IMR-90 (cell line): ENCODE results near the gene NXPH4. TPM values are rescaled to one million over a fixed set of nuclear protein-coding genes. Genes with fewer than 3 reads are reported as not detected.

Experiments
- ATAC-seq: fragments of 200-7000 bp; cut with Tn5 transposase; 2 replicates; pipeline ENCODE4 v1.9.1; 2020; ENCODE audit warnings: low read depth, mild to moderate bottlenecking, moderate library complexity
- BruUV-seq: library from RNA; stranded (reverse); fragments of 400-500 nt; replicated peaks from 2 replicates; lab custom pipeline; 2021; lab: Mats Ljungman, UMichigan
- CTCF ChIA-PET: fragments of 300-600 bp; formaldehyde crosslinking; extraction: SDS; loops from one replicate; lab custom pipeline; 2021; ENCODE audit warnings: antibody characterized with exemption; lab: Yijun Ruan, JAX
- POLR2A ChIA-PET: fragments of 300-600 bp; sonication (Branson Sonifier 250); formaldehyde crosslinking; loops from one replicate; lab custom pipeline; 2022; ENCODE audit warnings: antibody characterized with exemption; ENCODE audit not compliant: unreplicated experiment; lab: Charles Lee
- DNase-seq: peaks from one replicate; pipeline ENCODE4 v3.0.0; 2013
- H2AFZ ChIP-seq: replicated peaks from 2 replicates; pipeline ENCODE3; 2013; ENCODE audit warnings: low read length, mild to moderate bottlenecking; ENCODE audit not compliant: poor library complexity
- H2AK5ac ChIP-seq: 2 replicates; pipeline ENCODE4 v1.6.1; 2013; ENCODE audit warnings: low read depth, low read length, inconsistent platforms
- H2AK9ac ChIP-seq: replicated peaks from 2 replicates; pipeline ENCODE3; 2013; ENCODE audit warnings: mild to moderate bottlenecking, low read depth, low read length, moderate library complexity; ENCODE audit not compliant: poor library complexity
- H2BK120ac ChIP-seq: 2 replicates; pipeline ENCODE4 v1.6.1; 2013; ENCODE audit warnings: low read depth, low read length, inconsistent platforms
- H2BK15ac ChIP-seq: 3 replicates; pipeline ENCODE4 v1.6.1; 2013; ENCODE audit warnings: low read depth, low read length, inconsistent platforms
- H2BK20ac ChIP-seq: 2 replicates; pipeline ENCODE4 v1.6.1; 2013; ENCODE audit warnings: low read depth, mild to moderate bottlenecking, inconsistent platforms, low read length, moderate library complexity
- H2BK5ac ChIP-seq: 2 replicates; pipeline ENCODE4 v1.6.1; 2013; ENCODE audit warnings: mild to moderate bottlenecking, low read depth, low read length, inconsistent platforms; ENCODE audit not compliant: poor library complexity, severe bottlenecking
- H3K14ac ChIP-seq: replicated peaks from 2 replicates; pipeline ENCODE4 v1.6.1; 2013; ENCODE audit warnings: low read depth, low read length, inconsistent platforms
- H3K18ac ChIP-seq: 2 replicates; pipeline ENCODE4 v1.6.1; 2013; ENCODE audit warnings: low read depth, low read length, control low read depth
- H3K23ac ChIP-seq: 2 replicates; pipeline ENCODE4 v1.6.1; 2013; ENCODE audit warnings: low read depth, low read length, inconsistent platforms
- H3K27ac ChIP-seq: 2 replicates; pipeline ENCODE4 v1.5.1; 2013; ENCODE audit warnings: mild to moderate bottlenecking, control low read depth, low read length; ENCODE audit not compliant: insufficient read depth
- H3K27me3 ChIP-seq: 2 replicates; pipeline ENCODE4 v1.6.1; 2013; ENCODE audit warnings: low read length; ENCODE audit not compliant: control insufficient read depth, insufficient read depth
- H3K36me3 ChIP-seq: 2 replicates; pipeline ENCODE4 v1.6.1; 2013; ENCODE audit warnings: low read length, mixed read lengths; ENCODE audit not compliant: control insufficient read depth, insufficient read depth
- H3K4ac ChIP-seq: 2 replicates; pipeline ENCODE4 v1.6.1; 2013; ENCODE audit warnings: low read depth, low read length, inconsistent platforms
- H3K4me1 ChIP-seq: 2 replicates; pipeline ENCODE4 v1.6.1; 2013; ENCODE audit warnings: low read length, mixed read lengths; ENCODE audit not compliant: control insufficient read depth, insufficient read depth
- H3K4me2 ChIP-seq: 2 replicates; pipeline ENCODE4 v1.6.1; 2013; ENCODE audit warnings: low read depth, mild to moderate bottlenecking, control low read depth, low read length, moderate library complexity
- H3K4me3 ChIP-seq: 2 replicates; pipeline ENCODE4 v1.5.1; 2013; ENCODE audit warnings: low read depth, mild to moderate bottlenecking, control low read depth, low read length, moderate library complexity; ENCODE audit not compliant: insufficient read depth
- H3K56ac ChIP-seq: 2 replicates; pipeline ENCODE4 v1.6.1; 2013; ENCODE audit warnings: low read length, inconsistent platforms; ENCODE audit not compliant: insufficient read depth; ENCODE audit errors: extremely low read depth
- H3K79me1 ChIP-seq, 2 experiments: 2 replicates each; pipeline ENCODE4 v1.6.1; 2013; ENCODE audit warnings: low read length in 2 of 2, inconsistent platforms in 1 of 2, low read depth in 1 of 2
- H3K9ac ChIP-seq: 2 replicates; pipeline ENCODE4 v1.6.1; 2013; ENCODE audit warnings: low read depth, low read length, control low read depth
- H3K9me1 ChIP-seq: 2 replicates; pipeline ENCODE4 v1.6.1; 2013; ENCODE audit warnings: low read length, inconsistent platforms; ENCODE audit not compliant: insufficient read depth
- H3K9me3 ChIP-seq: 2 replicates; pipeline ENCODE4 v1.6.1; 2013; ENCODE audit warnings: low read length; ENCODE audit not compliant: control insufficient read depth, insufficient read depth
- H4K20me1 ChIP-seq: 2 replicates; pipeline ENCODE4 v1.6.1; 2013; ENCODE audit warnings: low read length, inconsistent platforms; ENCODE audit not compliant: insufficient read depth
- H4K5ac ChIP-seq: 2 replicates; pipeline ENCODE4 v1.6.1; 2013; ENCODE audit warnings: mild to moderate bottlenecking, low read depth, low read length, control low read depth
- H4K8ac ChIP-seq, 2 experiments: 2 replicates each; pipeline ENCODE4 v1.6.1; 2013; ENCODE audit warnings: low read depth in 2 of 2, low read length in 2 of 2, control low read depth in 1 of 2, inconsistent platforms in 1 of 2
- H4K91ac ChIP-seq: 2 replicates; pipeline ENCODE4 v1.6.1; 2013; ENCODE audit warnings: low read depth, low read length, inconsistent platforms; ENCODE audit not compliant: insufficient read depth
- BHLHE40 ChIP-seq: fragments of 150-350 bp; IDR thresholded peaks from 2 replicates; pipeline ENCODE4 v1.6.1; 2016; ENCODE audit warnings: mild to moderate bottlenecking, low read depth, low read length
- CEBPB ChIP-seq: IDR thresholded peaks from 2 replicates; pipeline ENCODE4 v1.6.1; 2012; ENCODE audit warnings: low read depth, low read length, improper control_type of control experiment
- CHD1 ChIP-seq: IDR thresholded peaks from 2 replicates; pipeline ENCODE4 v1.6.1; 2012; ENCODE audit warnings: low read depth, low read length, improper control_type of control experiment
- CTCF ChIP-seq: conservative IDR thresholded peaks from 2 replicates; pipeline ENCODE4 v1.5.1; 2012; ENCODE audit warnings: mild to moderate bottlenecking, low read depth, low read length, improper control_type of control experiment
- ELK1 ChIP-seq: fragments of 150-350 bp; IDR thresholded peaks from 2 replicates; pipeline ENCODE4 v1.6.1; 2016; ENCODE audit warnings: low read depth, mild to moderate bottlenecking, low read length, moderate library complexity, borderline replicate concordance
- FOS ChIP-seq: fragments of 150-350 bp; IDR thresholded peaks from 2 replicates; pipeline ENCODE4 v1.6.1; 2016; ENCODE audit warnings: low read depth, low read length
- MAFK ChIP-seq: IDR thresholded peaks from 2 replicates; pipeline ENCODE4 v1.6.1; 2012; ENCODE audit warnings: low read depth, low read length, improper control_type of control experiment
- MAZ ChIP-seq: IDR thresholded peaks from 2 replicates; pipeline ENCODE4 v1.6.1; 2012; ENCODE audit warnings: low read depth, mild to moderate bottlenecking, low read length, improper control_type of control experiment, moderate library complexity, borderline replicate concordance
- MXI1 ChIP-seq: IDR thresholded peaks from 2 replicates; pipeline ENCODE4 v1.6.1; 2012; ENCODE audit warnings: low read depth, mild to moderate bottlenecking, low read length, moderate library complexity, borderline replicate concordance
- NFE2L2 ChIP-seq: fragments of 150-350 bp; IDR thresholded peaks from 2 replicates; pipeline ENCODE4 v1.6.1; 2016; ENCODE audit warnings: low read depth, mild to moderate bottlenecking, low read length
- POLR2A ChIP-seq: IDR thresholded peaks from 2 replicates; pipeline ENCODE4 v1.6.1; 2012; ENCODE audit warnings: mild to moderate bottlenecking, low read depth, low read length
- RAD21 ChIP-seq: IDR thresholded peaks from 2 replicates; pipeline ENCODE4 v1.6.1; 2012; ENCODE audit warnings: low read length, improper control_type of control experiment
- RCOR1 ChIP-seq: IDR thresholded peaks from 2 replicates; pipeline ENCODE4 v1.6.1; 2012; ENCODE audit warnings: mild to moderate bottlenecking, low read length, improper control_type of control experiment; ENCODE audit not compliant: insufficient replicate concordance
- RFX5 ChIP-seq: IDR thresholded peaks from 2 replicates; pipeline ENCODE4 v1.8.0; 2012; ENCODE audit warnings: low read depth, mild to moderate bottlenecking, low read length, moderate library complexity
- SMC3 ChIP-seq: fragments of 150-350 bp; IDR thresholded peaks from 2 replicates; pipeline ENCODE4 v1.6.1; 2016; ENCODE audit warnings: low read depth, mild to moderate bottlenecking, antibody characterized with exemption, low read length, moderate library complexity
- WGBS, 2 experiments: methylation state at CpG; one replicate each; pipeline versions ENCODE4 v1.1.5 to v1.1.7; 2013; ENCODE audit warnings: missing lambda C conversion rate in 2 of 2; ENCODE audit not compliant: insufficient read length in 1 of 2; ENCODE audit errors: extremely low coverage in 2 of 2; 5-methylcytosine and 5-hydroxymethylcytosine counted together
- dilution Hi-C: fragments of 300-500 bp; cut with HindIII; formaldehyde crosslinking; loops from one replicate; pipeline ENCODE4 v1.14.3; 2018; ENCODE audit warnings: low sequenced_read_pairs; ENCODE audit not compliant: unreplicated experiment
- in situ Hi-C: fragments of 300-500 bp; cut with MboI; formaldehyde crosslinking; loops from 3 replicates; pipeline ENCODE4 v1.14.3; 2019; ENCODE audit warnings: low sequenced_read_pairs, inconsistent platforms, mixed read lengths
- intact Hi-C: fragments of 100-400 bp; cut with micrococcal nuclease; formaldehyde crosslinking; loops from 2 replicates; pipeline ENCODE4 v1.10.0; 2022
- polyA plus RNA-seq, 3 experiments: library from polyadenylated mRNA; depleted of rRNA; stranded (reverse); fragments of >200 nt; gene quantifications; 2 replicates each; pipeline ENCODE4 v1.2.3, GENCODE V29; 2012; ENCODE audit warnings: low replicate concordance in 1 of 3
- total RNA-seq: library from RNA; depleted of rRNA; stranded (reverse); fragments of >200 nt; gene quantifications from 2 replicates; pipeline ENCODE4 v1.2.3, GENCODE V29; 2012
- TF ChIP-seq, protein P1 (sequence below): fragments of 150-350 bp; IDR thresholded peaks from 2 replicates; pipeline ENCODE4 v1.6.1; 2017; ENCODE audit warnings: mild to moderate bottlenecking, antibody characterized with exemption, low read length, low read depth

Gene NXPH4
- total and polyA plus RNA-seq, 2 of the 4 experiments (the other 2 are of a cell fraction): 0.36 to 3.8 TPM

DNA sequence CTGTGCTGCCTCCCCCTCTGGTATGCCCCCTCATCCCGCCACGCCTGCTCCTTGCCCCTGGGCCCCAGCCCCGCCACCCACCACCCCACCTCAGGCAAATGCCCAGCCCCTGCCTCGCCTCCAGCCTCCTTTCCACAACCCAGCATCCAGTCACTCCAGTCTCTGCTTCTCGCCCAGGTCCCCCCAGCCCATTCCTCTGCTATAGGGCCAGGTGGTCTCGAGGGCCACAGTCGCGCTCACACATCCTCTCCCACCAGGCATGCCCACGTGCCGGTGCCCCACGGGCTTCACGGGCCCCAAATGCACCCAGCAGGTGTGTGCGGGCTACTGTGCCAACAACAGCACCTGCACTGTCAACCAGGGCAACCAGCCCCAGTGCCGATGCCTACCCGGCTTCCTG, 6.1 kb upstream of the NXPH4 start:
- CTCF ChIA-PET: no interaction called here
- no peak for ATAC-seq

More for the DNA sequence above, 6.1 kb upstream of the NXPH4 start:
- Histone ChIP-seq H2BK120ac (no peak overlapping the region), H3K27ac (no peak overlapping the region), H2AFZ (no peak overlapping the region), H3K27me3 (peaks cover 9% of the 10 kb centered on the region; the same call in 1 of the 2 replicates), H3K23ac (no peak overlapping the region), H3K4me2 (no peak overlapping the region), H3K9me3 (no peaks in the 10 kb centered on the region), H3K18ac (no peak overlapping the region), H3K56ac (no peak overlapping the region), H3K36me3 (peaks cover 80% of the 10 kb centered on the region), H3K4ac (no peak overlapping the region), H4K91ac (no peak overlapping the region), H3K14ac (no peak overlapping the region), H3K9me1 (no peaks in the 10 kb centered on the region), H3K79me1 (peaks cover 0 to 11% of the 10 kb centered on the region in 2 experiments; a peak in 1 of 4 replicates), H2BK15ac (no peak overlapping the region), H3K4me1 (peaks cover 2% of the 10 kb centered on the region; the same call in 1 of the 2 replicates), H2AK5ac (no peak overlapping the region), H4K8ac (no peak overlapping the region), H4K20me1 (peaks cover 50% of the 10 kb centered on the region), H2BK20ac (no peak overlapping the region), H3K9ac (no peak overlapping the region), H2BK5ac (no peak overlapping the region), H3K4me3 (no peak overlapping the region), H2AK9ac (peak overlapping the region; percentile 72), H4K5ac (no peak overlapping the region)
- POLR2A ChIA-PET: no interaction called here
- WGBS, 2 experiments: 92% methylated on average over 3 of the region's 15 CpGs; no CpG with 5 or more reads in 1 of the 2 experiments
- in situ Hi-C loops (no loop called here), intact Hi-C loops (no loop called here), dilution Hi-C loops (no loop called here)
- no peak for DNase-seq
- no peak for TF ChIP-seq POLR2A
- TF ChIP-seq CTCF: no peak
- TF ChIP-seq MAZ: no peak
- no peak for TF ChIP-seq CEBPB
- no peak for TF ChIP-seq RAD21
- no peak for TF ChIP-seq RCOR1
- TF ChIP-seq SMC3: no peak
- TF ChIP-seq RFX5: no peak
- TF ChIP-seq ELK1: no peak
- TF ChIP-seq BHLHE40: no peak
- no peak for TF ChIP-seq MXI1
- no peak for TF ChIP-seq CHD1
- no peak for TF ChIP-seq MAFK
- TF ChIP-seq NFE2L2: no peak
- TF ChIP-seq FOS: no peak
- TF ChIP-seq, protein P1, sequence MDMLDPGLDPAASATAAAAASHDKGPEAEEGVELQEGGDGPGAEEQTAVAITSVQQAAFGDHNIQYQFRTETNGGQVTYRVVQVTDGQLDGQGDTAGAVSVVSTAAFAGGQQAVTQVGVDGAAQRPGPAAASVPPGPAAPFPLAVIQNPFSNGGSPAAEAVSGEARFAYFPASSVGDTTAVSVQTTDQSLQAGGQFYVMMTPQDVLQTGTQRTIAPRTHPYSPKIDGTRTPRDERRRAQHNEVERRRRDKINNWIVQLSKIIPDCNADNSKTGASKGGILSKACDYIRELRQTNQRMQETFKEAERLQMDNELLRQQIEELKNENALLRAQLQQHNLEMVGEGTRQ: no peak
- no TSS peak for BruUV-seq
